NCI-H1105 treated with DMSO at 0.1 percent for 48 hours (cell line): Measurements from ENCODE around the gene SMIM5.
A peak's percentile ranks its signal among the peaks of the same experiment; 100 is the strongest.

Experiments
- DNase-seq: peaks from one replicate; lab custom pipeline; 2025; lab: John Stamatoyannopoulos, UW

Gene SMIM5

GRCh38 chr17:75640556-75641119, 7.4 kb downstream of the SMIM5 start:
- no peak for DNase-seq

GRCh38 chr17:75641343-75641742, 8.1 kb downstream of the SMIM5 start:
- no peak for DNase-seq

- no peak for DNase-seq
Observed at GRCh38 chr17:75642182-75642783, 9.0 kb downstream of the SMIM5 start.

GRCh38 chr17:75642784-75643642, 9.8 kb downstream of the SMIM5 start:
- DNase-seq, result no peak

- no peak for DNase-seq
Observed at GRCh38 chr17:75643643-75644017, 10.4 kb downstream of the SMIM5 start.

- no peak for DNase-seq
Observed at GRCh38 chr17:75645501-75645888, 12.3 kb downstream of the SMIM5 start.

- DNase-seq, result no peak
Observed at GRCh38 chr17:75645889-75646637, 12.8 kb downstream of the SMIM5 start.

- no peak for DNase-seq
Observed at GRCh38 chr17:75646638-75646992, 13.4 kb downstream of the SMIM5 start.

- DNase-seq, result no peak
Observed at GRCh38 chr17:75647061-75647460, 13.8 kb downstream of the SMIM5 start.

GRCh38 chr17:75647921-75648320, 14.7 kb downstream of the SMIM5 start:
- no peak for DNase-seq

- DNase-seq, result no peak
Observed at GRCh38 chr17:75649687-75650086, 16.5 kb downstream of the SMIM5 start.

GRCh38 chr17:75650874-75651273, 17.6 kb downstream of the SMIM5 start:
- no peak for DNase-seq

GRCh38 chr17:75652341-75652740, 19.1 kb downstream of the SMIM5 start:
- DNase-seq, result no peak

- peak; percentile 10 for DNase-seq
Observed at GRCh38 chr17:75652934-75653549, 19.8 kb downstream of the SMIM5 start.

GRCh38 chr17:75654176-75654575, 20.9 kb downstream of the SMIM5 start:
- no peak for DNase-seq

GRCh38 chr17:75658237-75658636, 25.0 kb downstream of the SMIM5 start:
- DNase-seq, result no peak

GRCh38 chr17:75661531-75661930, 28.3 kb downstream of the SMIM5 start:
- DNase-seq, result no peak

GRCh38 chr17:75662511-75662910, 29.3 kb downstream of the SMIM5 start:
- DNase-seq, result no peak

GRCh38 chr17:75664099-75664549, 30.9 kb downstream of the SMIM5 start:
- no peak for DNase-seq

GRCh38 chr17:75665981-75666380, 32.7 kb downstream of the SMIM5 start:
- DNase-seq, result no peak

GRCh38 chr17:75666959-75667790, 33.9 kb downstream of the SMIM5 start, which contains the start of the genes RECQL5 and SAP30BP:
TSS of gene RECQL5 (minus strand) at chr17:75667154. CDS start at chr17:75666557, 597 bp downstream.
TSS of gene SAP30BP (plus strand) at chr17:75667338. CDS start at chr17:75667373, 35 bp downstream.
- DNase-seq, result peak; percentile 94
